ENCODE measurements around the gene MIA3. TPM values are rescaled to one million over a fixed set of nuclear protein-coding genes. Genes with fewer than 3 reads are reported as not detected.

MIA3 gene
- polyA plus RNA-seq, 1 donor from 2014 or later: 26.9 TPM

DNA sequence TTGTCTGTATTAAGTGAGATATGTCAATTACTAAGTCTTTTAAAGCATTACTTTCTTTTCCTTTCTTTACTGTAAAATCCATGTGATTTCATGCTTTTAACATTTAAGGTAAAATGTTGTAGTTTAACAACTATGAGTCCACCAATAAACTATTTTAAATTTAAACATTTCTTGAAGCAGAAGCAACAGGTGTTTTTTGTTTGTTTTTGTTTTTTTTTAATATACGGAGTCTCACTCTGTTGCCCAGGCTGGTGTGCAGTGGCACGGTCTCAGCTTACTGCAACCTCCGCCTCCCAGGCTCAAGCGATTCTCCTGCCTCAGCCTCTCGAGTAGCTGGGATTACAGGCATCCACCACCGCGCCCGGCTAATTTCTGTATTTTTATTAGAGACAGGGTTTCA is 78.8 kb downstream of the MIA3 start:
- no peaks in the 10 kb centered on the region for H4K20me1 ChIP-seq (ENCODE audit: insufficient read depth)
- no peaks in the 10 kb centered on the region for H3K27me3 ChIP-seq (ENCODE audit: insufficient read depth, low read depth, low read length)
- no peaks in the 10 kb centered on the region for H3K36me3 ChIP-seq (ENCODE audit: insufficient read depth, low read length)
- TF ChIP-seq POLR2AphosphoS5 (IDR thresholded peaks at IDR 0.05) (no peak), EP300 (conservative IDR thresholded peaks at IDR 0.05; ENCODE audit: poor library complexity, severe bottlenecking) (no peak), TAF1 (IDR thresholded peaks at IDR 0.05; ENCODE audit: low read depth) (no peak), MXI1 (conservative IDR thresholded peaks at IDR 0.05; ENCODE audit: poor library complexity, severe bottlenecking) (no peak), RAD21 (conservative IDR thresholded peaks at IDR 0.05) (no peak), EZH2 (IDR thresholded peaks at IDR 0.05; ENCODE audit: borderline replicate concordance, insufficient read depth, low read length, poor library complexity, severe bottlenecking) (no peak), SMC3 (conservative IDR thresholded peaks at IDR 0.05; ENCODE audit: poor library complexity) (no peak)
- TF ChIP-seq, protein P1, sequence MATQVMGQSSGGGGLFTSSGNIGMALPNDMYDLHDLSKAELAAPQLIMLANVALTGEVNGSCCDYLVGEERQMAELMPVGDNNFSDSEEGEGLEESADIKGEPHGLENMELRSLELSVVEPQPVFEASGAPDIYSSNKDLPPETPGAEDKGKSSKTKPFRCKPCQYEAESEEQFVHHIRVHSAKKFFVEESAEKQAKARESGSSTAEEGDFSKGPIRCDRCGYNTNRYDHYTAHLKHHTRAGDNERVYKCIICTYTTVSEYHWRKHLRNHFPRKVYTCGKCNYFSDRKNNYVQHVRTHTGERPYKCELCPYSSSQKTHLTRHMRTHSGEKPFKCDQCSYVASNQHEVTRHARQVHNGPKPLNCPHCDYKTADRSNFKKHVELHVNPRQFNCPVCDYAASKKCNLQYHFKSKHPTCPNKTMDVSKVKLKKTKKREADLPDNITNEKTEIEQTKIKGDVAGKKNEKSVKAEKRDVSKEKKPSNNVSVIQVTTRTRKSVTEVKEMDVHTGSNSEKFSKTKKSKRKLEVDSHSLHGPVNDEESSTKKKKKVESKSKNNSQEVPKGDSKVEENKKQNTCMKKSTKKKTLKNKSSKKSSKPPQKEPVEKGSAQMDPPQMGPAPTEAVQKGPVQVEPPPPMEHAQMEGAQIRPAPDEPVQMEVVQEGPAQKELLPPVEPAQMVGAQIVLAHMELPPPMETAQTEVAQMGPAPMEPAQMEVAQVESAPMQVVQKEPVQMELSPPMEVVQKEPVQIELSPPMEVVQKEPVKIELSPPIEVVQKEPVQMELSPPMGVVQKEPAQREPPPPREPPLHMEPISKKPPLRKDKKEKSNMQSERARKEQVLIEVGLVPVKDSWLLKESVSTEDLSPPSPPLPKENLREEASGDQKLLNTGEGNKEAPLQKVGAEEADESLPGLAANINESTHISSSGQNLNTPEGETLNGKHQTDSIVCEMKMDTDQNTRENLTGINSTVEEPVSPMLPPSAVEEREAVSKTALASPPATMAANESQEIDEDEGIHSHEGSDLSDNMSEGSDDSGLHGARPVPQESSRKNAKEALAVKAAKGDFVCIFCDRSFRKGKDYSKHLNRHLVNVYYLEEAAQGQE (IDR thresholded peaks at IDR 0.05; ENCODE audit: borderline replicate concordance): no peak
- TF ChIP-seq, protein P2, sequence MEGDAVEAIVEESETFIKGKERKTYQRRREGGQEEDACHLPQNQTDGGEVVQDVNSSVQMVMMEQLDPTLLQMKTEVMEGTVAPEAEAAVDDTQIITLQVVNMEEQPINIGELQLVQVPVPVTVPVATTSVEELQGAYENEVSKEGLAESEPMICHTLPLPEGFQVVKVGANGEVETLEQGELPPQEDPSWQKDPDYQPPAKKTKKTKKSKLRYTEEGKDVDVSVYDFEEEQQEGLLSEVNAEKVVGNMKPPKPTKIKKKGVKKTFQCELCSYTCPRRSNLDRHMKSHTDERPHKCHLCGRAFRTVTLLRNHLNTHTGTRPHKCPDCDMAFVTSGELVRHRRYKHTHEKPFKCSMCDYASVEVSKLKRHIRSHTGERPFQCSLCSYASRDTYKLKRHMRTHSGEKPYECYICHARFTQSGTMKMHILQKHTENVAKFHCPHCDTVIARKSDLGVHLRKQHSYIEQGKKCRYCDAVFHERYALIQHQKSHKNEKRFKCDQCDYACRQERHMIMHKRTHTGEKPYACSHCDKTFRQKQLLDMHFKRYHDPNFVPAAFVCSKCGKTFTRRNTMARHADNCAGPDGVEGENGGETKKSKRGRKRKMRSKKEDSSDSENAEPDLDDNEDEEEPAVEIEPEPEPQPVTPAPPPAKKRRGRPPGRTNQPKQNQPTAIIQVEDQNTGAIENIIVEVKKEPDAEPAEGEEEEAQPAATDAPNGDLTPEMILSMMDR (IDR thresholded peaks at IDR 0.05; ENCODE audit: poor library complexity, severe bottlenecking): no peak
- H3K79me2 ChIP-seq (replicated peaks; ENCODE audit: insufficient read depth, low read length): no peaks in the 10 kb centered on the region
- no peak overlapping the region for H3K27ac ChIP-seq (ENCODE audit: low read length)
- H3K4me3 ChIP-seq (ENCODE audit: low read length): no peak overlapping the region
- H2AFZ ChIP-seq (ENCODE audit: low read depth, low read length): no peak overlapping the region
- H3K9ac ChIP-seq (ENCODE audit: low read length): no peak overlapping the region
- H3K9me2 ChIP-seq (ENCODE audit: insufficient read depth, low read length): no peaks in the 10 kb centered on the region
- H3K9me3 ChIP-seq (ENCODE audit: low read length): no peaks in the 10 kb centered on the region
- no peak overlapping the region for H3K4me2 ChIP-seq (ENCODE audit: low read length)
- no peaks in the 10 kb centered on the region for H3F3A ChIP-seq (ENCODE audit: insufficient read depth, low read length, poor library complexity, severe bottlenecking)

DNA sequence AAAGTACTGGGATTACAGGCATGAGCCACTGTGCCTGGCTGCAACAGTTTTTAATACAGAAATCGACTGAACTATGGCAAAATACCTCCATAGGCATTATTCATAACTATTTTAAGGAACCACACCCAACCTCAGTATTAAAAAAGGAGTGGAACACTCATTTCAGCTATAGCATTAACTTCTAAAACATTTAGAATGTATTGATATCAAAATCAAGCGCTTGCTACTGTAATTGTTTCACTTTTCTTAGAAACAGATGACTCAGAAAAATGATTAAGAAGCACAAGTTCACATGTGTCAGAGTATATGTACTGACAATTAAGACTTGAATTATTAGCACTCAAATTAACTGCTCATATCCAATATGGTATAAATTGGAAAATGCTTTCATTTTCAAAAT is 79.3 kb downstream of the MIA3 start:
- no peak overlapping the region for H3K4me3 ChIP-seq (ENCODE audit: low read length)
- no peak overlapping the region for H3K4me2 ChIP-seq (ENCODE audit: low read length)
- H3K27me3 ChIP-seq (ENCODE audit: insufficient read depth, low read depth, low read length): no peaks in the 10 kb centered on the region
- H3F3A ChIP-seq (ENCODE audit: insufficient read depth, low read length, poor library complexity, severe bottlenecking): no peaks in the 10 kb centered on the region
- H3K9me3 ChIP-seq (ENCODE audit: low read length): no peaks in the 10 kb centered on the region
- no peak overlapping the region for H2AFZ ChIP-seq (ENCODE audit: low read depth, low read length)
- no peak overlapping the region for H3K9ac ChIP-seq (ENCODE audit: low read length)
- H3K9me2 ChIP-seq (ENCODE audit: insufficient read depth, low read length): no peaks in the 10 kb centered on the region
- no peaks in the 10 kb centered on the region for H3K79me2 ChIP-seq (replicated peaks; ENCODE audit: insufficient read depth, low read length)
- H3K36me3 ChIP-seq (ENCODE audit: insufficient read depth, low read length): no peaks in the 10 kb centered on the region
- no peak overlapping the region for H3K27ac ChIP-seq (ENCODE audit: low read length)
- no peaks in the 10 kb centered on the region for H4K20me1 ChIP-seq (ENCODE audit: insufficient read depth)
- TF ChIP-seq, protein P1 (IDR thresholded peaks at IDR 0.05; ENCODE audit: borderline replicate concordance): no peak
- no peak for TF ChIP-seq POLR2AphosphoS5 (IDR thresholded peaks at IDR 0.05)

Data from neural cell (in vitro differentiated cells).